ENCODE results near the gene PAX2.

DNA sequence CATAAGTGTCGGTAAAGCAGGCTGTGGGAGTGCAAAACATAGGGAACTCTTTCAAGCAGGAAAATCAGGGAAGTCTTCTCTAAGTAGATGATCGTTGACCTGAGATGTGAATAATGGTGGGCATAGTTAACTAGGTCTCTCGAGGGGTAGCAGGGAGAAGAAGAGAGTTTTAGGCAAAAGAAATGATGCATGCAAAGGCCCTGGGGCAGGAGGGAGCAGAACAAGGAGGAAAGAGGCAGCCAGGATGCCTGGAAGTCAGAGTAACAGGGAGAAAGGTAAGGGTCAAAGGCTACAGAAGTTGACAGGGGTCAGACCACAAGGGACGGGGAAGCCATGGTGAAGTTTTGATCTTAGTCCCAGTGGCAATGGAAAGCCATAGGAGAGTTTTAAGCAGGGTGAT, 47.8 kb upstream of the PAX2 start:
- TF ChIP-seq, protein P1, sequence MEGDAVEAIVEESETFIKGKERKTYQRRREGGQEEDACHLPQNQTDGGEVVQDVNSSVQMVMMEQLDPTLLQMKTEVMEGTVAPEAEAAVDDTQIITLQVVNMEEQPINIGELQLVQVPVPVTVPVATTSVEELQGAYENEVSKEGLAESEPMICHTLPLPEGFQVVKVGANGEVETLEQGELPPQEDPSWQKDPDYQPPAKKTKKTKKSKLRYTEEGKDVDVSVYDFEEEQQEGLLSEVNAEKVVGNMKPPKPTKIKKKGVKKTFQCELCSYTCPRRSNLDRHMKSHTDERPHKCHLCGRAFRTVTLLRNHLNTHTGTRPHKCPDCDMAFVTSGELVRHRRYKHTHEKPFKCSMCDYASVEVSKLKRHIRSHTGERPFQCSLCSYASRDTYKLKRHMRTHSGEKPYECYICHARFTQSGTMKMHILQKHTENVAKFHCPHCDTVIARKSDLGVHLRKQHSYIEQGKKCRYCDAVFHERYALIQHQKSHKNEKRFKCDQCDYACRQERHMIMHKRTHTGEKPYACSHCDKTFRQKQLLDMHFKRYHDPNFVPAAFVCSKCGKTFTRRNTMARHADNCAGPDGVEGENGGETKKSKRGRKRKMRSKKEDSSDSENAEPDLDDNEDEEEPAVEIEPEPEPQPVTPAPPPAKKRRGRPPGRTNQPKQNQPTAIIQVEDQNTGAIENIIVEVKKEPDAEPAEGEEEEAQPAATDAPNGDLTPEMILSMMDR (IDR thresholded peaks at IDR 0.05): no peak
- no peak for TF ChIP-seq POLR2A (IDR thresholded peaks at IDR 0.05)
